Endothelial cell of umbilical vein (primary cell): Measurements from ENCODE around the gene ZDHHC23.

ENCODE experiments used
- POLR2A ChIP-seq: IDR thresholded peaks from 2 replicates; pipeline ENCODE4 v1.6.1; 2012; ENCODE audit warnings: low read depth, mild to moderate bottlenecking, control low read depth, low read length
- POLR2AphosphoS5 ChIP-seq: IDR thresholded peaks from 2 replicates; pipeline ENCODE4 v1.6.1; 2012; ENCODE audit warnings: low read depth, mild to moderate bottlenecking, control low read depth, low read length, moderate library complexity; ENCODE audit not compliant: insufficient read depth
- TF ChIP-seq, protein P1 (sequence below), 2 donors: IDR thresholded peaks; 1 replicate in 1 of 2; 2 replicates in 1 of 2; pipeline ENCODE4 v1.5.1; 2011; ENCODE audit warnings: low read length in 2 of 2, mild to moderate bottlenecking in 2 of 2, moderate library complexity in 2 of 2, control low read depth in 1 of 2, inconsistent platforms in 1 of 2, low read depth in 1 of 2; ENCODE audit not compliant: insufficient read depth in 1 of 2; ENCODE audit errors: extremely low read depth in 1 of 2
- TF ChIP-seq, protein P2 (sequence below): IDR thresholded peaks from 2 replicates; pipeline ENCODE4 v1.6.1; 2011; ENCODE audit not compliant: insufficient read depth, insufficient read length

DNA sequence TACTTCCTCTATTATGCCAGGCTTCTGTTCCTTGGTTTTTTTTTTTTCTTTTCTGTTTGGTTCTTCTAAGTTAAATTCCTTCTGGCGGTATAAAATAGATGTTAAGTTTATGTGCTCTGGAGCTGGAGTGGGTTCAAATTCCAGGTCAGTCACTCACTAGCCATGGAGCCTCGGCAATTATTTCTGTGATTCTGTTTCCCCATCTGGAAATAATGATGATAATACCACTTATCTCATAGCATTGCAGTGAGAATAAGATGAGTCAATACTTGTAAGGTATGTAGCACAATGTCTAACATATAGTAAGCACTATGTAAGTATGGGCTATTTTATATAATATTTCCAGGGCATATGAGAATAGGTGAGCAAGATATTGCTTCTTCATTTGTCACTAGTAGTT lies 33.2 kb upstream of the ZDHHC23 start:
- TF ChIP-seq, protein P1, sequence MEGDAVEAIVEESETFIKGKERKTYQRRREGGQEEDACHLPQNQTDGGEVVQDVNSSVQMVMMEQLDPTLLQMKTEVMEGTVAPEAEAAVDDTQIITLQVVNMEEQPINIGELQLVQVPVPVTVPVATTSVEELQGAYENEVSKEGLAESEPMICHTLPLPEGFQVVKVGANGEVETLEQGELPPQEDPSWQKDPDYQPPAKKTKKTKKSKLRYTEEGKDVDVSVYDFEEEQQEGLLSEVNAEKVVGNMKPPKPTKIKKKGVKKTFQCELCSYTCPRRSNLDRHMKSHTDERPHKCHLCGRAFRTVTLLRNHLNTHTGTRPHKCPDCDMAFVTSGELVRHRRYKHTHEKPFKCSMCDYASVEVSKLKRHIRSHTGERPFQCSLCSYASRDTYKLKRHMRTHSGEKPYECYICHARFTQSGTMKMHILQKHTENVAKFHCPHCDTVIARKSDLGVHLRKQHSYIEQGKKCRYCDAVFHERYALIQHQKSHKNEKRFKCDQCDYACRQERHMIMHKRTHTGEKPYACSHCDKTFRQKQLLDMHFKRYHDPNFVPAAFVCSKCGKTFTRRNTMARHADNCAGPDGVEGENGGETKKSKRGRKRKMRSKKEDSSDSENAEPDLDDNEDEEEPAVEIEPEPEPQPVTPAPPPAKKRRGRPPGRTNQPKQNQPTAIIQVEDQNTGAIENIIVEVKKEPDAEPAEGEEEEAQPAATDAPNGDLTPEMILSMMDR (IDR thresholded peaks at IDR 0.05; ENCODE audit: extremely low read depth in 1 of 2, insufficient read depth in 1 of 2, low read depth in 1 of 2, low read length in 2 of 2) = no peak
- TF ChIP-seq POLR2AphosphoS5 = no peak
- no peak for TF ChIP-seq POLR2A
- TF ChIP-seq, protein P2, sequence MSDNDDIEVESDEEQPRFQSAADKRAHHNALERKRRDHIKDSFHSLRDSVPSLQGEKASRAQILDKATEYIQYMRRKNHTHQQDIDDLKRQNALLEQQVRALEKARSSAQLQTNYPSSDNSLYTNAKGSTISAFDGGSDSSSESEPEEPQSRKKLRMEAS = no peak
